Stimulated activated naive CD4-positive, alpha-beta T cell treated with Interleukin-2 at 50 U/mL for 16 hours (primary cell): ENCODE measurements around the gene PPP1R7.

Experiments used
- DNase-seq: peaks from one replicate; lab custom pipeline; 2025; lab: John Stamatoyannopoulos, UW

The PPP1R7 gene

GRCh38 chr2:241168366-241168765, 18.1 kb downstream of the PPP1R7 start:
- DNase-seq, result no peak

- no peak for DNase-seq
Measured at GRCh38 chr2:241173557-241173956, 23.3 kb downstream of the PPP1R7 start.

GRCh38 chr2:241177526-241178334, 27.5 kb downstream of the PPP1R7 start:
- no peak for DNase-seq

GRCh38 chr2:241178961-241179360, 28.7 kb downstream of the PPP1R7 start:
- DNase-seq, result no peak

GRCh38 chr2:241179899-241180298, 29.6 kb downstream of the PPP1R7 start:
- peak; percentile 41 for DNase-seq

GRCh38 chr2:241180495-241180894, 30.2 kb downstream of the PPP1R7 start:
- no peak for DNase-seq

GRCh38 chr2:241182126-241182525, 31.9 kb downstream of the PPP1R7 start:
- DNase-seq, result no peak

GRCh38 chr2:241182531-241183133, 32.4 kb downstream of the PPP1R7 start:
- DNase-seq, result no peak

GRCh38 chr2:241183221-241183620, 33.0 kb downstream of the PPP1R7 start:
- no peak for DNase-seq

GRCh38 chr2:241184901-241185300, 34.6 kb downstream of the PPP1R7 start:
- DNase-seq, result no peak

GRCh38 chr2:241185961-241186360, 35.7 kb downstream of the PPP1R7 start:
- no peak for DNase-seq

- no peak for DNase-seq
Measured at GRCh38 chr2:241187101-241187917, 37.0 kb downstream of the PPP1R7 start.

GRCh38 chr2:241187918-241188234, 37.6 kb downstream of the PPP1R7 start:
- DNase-seq, result no peak

- no peak for DNase-seq
Measured at GRCh38 chr2:241188361-241189092, 38.3 kb downstream of the PPP1R7 start, which contains the start of gene ANO7. Gene ANO7 (plus strand): TSS chr2:241188677. CDS start chr2:241190064, 1,387 bp downstream.

- no peak for DNase-seq
Measured at GRCh38 chr2:241189093-241189855, 39.0 kb downstream of the PPP1R7 start.

- DNase-seq, result no peak
Measured at GRCh38 chr2:241189856-241190201, 39.6 kb downstream of the PPP1R7 start.

- no peak for DNase-seq
Measured at GRCh38 chr2:241190291-241190981, 40.2 kb downstream of the PPP1R7 start.

GRCh38 chr2:241191081-241191480, 40.8 kb downstream of the PPP1R7 start:
- no peak for DNase-seq

- no peak for DNase-seq
Measured at GRCh38 chr2:241193271-241193670, 43.0 kb downstream of the PPP1R7 start.

- no peak for DNase-seq
Measured at GRCh38 chr2:241194811-241195210, 44.5 kb downstream of the PPP1R7 start.
